ENCODE results near the gene EPG5.
"Not testable (repeated sequence)": the region's sequence is repeated elsewhere in the genome, so short reads cannot be mapped to it uniquely, and the experiment has no call there.

The EPG5 gene

DNA sequence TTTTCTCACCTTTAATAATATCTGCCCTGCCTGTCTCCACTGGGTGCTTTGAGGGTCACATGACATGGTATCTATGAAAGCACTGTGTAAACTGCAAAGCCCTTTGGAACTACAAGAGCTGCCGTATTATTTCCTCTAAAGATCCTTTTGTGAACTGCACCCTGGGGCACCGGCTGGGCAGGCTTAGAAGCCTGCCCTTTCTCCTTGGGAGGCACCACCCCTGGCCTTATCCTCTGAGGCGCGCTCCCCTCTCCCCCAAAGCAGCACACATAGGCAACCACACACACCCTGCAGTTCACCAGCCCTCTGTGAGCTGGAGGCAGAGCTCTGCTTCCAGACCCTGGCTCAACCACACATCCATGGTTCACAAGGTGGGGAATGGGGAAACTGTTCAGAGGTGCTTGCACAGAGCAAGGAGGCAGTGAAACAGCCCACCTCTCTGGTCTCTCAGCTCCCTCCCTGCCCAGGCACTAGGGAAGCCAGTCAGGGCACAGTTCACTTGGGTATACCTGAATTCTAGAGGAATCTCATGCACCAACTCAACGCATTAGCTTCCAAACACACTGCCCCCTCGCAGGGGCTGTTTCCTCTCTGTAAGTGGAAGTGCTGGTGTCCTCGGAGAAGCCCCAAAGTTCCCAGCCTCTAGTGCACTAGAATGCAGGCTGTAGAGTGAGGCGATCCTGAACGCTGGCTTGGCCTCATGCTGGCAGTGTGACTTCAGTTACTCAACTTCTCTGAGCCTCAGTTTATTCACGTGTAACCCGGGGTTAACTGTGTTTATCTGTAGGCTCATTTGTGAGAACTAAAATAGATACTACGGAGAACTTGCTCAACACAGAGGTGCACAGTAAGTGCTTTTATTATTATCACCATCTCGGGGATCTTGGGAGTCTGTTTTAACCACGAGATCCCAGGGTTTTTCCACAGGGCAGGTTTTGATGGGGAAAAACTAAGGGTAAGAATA lies 130.6 kb downstream of the EPG5 start:
- DNase-seq, result no peak

DNA sequence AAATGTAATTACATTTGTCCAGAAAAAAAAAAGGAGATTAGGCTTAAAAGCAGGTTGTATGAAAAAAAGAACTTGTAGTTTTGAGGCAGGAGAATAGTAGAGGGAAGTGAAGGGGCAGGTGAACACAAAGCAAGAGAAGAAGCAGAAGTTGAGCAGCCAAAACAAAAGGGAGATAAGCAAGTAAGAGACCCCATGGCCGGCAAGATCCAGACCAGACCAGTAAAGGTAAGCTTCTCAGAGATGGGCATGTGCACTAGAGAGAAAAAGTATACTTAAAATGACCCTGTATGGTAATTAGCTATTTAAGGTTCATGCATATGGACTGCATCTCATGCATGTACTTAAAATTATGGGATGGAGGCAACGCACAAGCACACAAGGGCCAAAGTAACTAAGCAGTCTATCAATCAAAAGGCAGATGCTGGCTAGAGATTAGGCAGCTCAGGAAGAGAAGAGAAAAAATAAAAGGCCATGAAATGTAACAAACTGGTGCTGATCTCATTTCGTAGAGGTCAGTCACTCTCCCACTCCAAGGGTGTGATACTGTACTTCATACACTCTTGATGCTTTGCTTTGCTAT lies 132.0 kb downstream of the EPG5 start:
- DNase-seq, result no peak

DNA sequence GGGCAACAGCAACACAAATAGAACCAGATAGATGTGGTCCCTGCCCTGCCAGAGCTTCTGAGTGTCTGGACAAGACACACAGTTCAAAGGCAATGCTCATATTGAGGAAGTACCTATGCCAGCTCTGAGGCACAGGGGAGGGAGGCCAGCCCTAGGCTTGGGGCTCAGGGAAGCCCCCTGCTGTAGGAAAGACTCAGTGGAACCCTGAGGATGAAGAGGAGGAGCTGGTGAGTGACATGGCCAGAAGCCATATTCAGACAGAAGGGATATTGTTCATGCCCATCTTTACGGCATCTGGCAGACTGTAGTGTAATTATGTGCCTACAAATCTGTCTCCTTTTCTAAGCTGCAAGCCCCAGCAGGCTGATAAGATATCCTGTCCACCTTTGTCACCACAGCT lies 132.8 kb downstream of the EPG5 start:
- DNase-seq, result no peak

DNA sequence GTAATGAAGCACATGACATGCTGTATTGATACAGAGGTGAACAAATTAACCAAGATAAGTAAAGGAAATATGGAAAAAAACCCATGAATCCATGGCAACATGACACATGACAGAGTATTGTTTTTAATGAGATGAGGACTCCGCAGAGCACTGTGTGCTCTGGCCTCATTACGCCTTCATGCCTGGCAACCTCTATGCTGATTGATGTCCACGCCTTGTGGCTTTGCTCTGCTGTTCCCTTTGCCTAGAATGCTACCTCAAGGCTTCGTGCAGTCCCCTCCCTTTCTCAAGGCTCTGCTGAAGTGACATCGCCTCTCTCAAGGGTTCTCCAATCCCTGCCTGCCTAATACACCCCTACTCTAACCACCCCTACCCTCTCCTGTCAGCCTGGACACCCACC lies 133.3 kb downstream of the EPG5 start:
- DNase-seq, result no peak

DNA sequence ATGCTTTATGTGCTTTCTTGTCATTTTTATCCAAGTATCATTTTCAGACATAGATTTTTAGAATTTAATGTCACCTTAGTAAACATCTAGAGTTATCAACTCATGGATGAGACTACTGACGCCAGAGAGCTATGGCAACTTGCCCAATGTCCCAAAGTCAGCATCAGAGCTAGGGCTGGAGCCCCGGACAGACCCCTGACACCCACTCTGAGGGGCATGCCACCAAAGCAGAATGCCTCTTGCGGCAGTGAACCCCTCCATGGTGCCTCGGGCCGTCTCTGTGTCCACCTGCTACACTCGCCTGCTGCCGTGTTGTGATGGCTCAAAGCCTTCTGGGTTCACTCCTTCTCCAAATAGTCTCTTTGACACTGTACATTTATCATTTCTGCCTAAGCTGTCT lies 136.2 kb downstream of the EPG5 start:
- no peak for DNase-seq

DNA sequence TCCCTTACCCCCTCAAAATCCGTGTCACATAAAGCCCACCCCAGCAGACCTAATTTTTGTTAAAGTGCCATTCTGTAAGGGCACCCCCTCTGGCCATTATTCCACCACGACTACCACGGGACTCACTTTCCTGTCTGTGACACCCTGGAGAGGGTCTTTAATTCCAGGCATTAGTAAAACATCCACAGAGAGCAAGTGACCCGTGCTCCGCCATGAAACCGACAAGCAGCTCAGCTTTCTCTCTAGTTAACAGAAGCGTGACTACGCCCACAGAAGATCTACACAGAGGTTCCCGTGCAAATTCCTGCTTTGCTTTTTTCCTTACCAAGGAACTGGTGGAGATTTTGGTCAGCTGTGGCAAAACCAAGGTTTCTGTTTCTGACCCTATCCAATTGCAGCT lies 137.3 kb downstream of the EPG5 start:
- DNase-seq, result no peak

DNA sequence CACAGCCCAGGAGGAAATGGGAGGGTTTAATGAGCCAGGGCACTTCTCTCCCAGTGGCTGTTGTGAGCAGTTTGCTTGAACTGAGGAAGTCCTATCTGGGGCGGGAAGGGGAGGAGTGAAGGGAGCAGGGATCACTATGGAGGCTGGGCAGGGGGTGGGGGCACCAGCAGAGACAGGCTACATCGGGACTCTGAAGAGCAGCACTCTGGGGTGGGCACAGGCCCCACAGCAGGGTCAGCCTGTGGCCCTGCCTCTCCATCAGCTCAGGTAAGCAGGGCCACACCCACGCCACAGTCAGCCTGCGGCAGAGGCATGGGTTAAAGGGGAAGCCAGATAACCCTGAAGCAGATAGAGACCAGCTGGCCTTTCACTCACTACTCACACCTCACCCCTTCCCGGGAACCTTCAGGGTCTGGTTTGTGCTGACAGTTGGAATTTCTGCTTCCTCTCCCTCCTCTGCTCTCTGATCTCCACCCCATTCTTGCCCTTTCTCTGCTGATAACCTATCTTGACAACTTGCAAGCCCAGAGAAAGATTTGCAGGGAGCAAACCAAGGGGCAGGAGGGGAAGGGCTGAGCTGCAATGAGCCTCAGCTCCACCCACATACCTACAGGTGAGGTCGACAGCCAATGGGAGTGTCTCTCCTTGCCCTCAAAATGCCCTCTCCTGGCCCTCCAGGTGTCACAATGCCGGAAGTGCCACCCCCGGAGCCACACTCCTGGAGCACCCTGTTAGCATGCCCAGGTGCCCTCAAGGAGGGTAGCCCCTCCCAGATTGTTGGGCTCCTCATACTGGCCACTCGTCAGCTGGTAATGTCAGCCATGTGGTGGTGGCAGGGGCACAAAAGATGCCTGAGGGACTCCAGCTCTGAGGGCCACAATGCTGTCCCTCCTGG lies 138.0 kb downstream of the EPG5 start:
- DNase-seq, result no peak

DNA sequence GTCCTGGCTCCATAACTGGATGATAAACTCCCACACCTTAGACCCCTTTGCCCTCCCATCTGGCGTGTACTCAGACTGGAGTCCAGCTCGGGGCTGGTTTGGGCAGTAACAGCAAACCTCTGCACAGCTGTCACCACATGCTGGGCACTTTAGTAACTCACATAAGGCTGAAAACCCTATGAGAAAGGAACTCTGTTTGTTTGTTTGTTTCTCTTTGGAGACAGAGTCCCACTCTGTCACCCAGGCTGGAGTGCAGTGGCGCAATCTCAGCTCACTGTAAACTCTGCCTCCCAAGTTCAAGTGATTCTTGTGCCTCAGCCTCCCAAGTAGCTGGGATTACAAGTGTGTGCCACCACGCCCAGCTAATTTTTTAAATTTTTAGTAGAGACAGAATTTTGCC lies 140.4 kb downstream of the EPG5 start:
- DNase-seq, result not testable (repeated sequence)

DNA sequence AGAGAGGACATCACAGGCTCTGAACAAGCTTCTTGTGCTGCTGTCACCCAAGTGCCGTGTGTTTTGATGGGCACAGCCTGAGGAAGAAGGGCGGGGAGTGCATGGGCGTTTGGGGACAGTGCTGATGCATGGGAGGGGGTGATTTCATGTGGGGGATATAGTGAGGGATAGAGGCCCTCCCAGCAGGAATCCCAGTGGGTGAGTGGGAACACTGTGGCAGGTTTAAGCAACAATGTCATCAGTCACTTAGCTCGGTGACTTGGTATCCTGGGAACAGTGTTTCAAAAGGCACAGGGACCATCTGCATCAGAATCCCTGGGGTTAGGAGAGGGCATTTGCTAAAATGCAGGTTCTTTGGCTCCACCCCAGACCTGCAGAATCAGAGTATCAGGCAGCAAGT lies 141.0 kb downstream of the EPG5 start:
- DNase-seq, result no peak

DNA sequence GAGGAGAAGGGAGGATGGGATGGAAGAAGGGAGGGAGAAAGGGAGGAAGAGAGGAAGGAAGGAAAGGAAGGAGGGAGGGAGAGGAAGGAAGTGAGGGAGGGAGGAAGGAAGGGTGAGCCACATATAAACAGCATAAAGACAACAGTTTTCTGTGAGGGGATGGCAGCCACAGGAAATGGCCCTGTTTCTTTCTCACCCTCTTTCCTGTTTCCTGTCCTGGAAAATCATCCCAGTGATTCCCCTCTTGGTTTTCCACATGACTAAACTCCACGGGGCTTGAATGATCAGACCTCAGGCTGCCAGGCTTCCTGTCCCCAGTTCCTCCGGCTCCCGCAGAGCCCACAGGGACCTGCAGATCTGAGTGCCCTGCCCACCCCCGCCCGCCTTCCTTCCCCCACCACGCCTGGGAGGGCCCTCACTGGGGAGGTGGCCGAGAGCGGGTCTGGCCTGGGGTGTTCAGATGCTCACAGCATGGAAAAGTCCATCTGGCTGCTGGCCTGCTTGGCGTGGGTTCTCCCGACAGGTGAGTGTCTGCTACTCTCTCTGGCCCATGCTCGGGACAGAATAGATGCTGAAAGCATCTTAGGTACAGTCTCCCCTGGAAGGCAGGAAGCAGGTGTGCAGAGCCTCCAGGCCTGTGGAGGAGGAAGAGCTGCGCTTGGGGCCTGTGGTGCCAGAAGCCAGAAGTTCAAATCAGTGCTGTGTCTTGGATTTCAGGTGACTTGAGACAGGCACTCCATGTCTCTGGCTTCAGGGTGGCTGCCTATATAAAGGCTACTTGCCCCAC lies 141.7 kb downstream of the EPG5 start, which contains the start of gene SIGLEC15:
Gene SIGLEC15, plus strand, starts transcription at position 418 of the 787 bp plus-strand sequence. Its CDS starts 54 bp downstream, at position 472.
- no peak for DNase-seq

DNA sequence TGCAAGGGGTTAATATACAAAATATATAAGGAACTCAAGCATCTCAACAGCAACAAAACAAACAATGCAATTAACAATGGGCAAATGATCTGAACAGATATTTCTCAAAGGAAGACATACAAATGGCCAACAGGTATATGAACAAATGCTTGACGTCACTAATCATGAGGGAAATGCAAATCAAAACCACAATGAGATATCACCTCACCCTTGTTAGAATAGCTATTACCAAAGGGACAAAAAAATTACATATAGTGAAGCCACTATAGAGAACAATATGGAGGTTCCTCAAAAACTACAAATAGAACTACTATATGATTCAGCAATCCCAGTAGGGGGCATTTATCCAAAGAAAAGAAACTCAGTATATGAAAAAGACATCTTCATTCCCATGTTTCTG lies 145.4 kb downstream of the EPG5 start:
- no peak for DNase-seq

DNA sequence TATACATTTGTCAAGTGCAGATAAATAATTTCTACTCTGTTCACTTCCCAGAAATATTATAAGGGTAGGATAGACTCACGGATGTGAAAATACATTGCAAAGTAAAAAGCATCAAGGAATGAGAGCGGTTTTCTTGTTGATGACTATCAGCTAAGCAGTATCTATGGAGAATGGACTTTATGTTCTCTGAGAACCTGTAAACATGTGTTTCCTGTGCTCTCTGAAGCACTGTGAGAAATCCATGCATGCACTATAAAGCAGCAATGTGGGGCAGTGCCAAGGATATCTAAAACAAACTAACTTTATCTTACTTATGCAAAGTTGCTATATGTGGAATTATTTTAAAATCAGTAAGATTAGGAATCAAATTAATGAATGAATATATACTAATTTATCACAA lies 146.1 kb downstream of the EPG5 start:
- no peak for DNase-seq

DNA sequence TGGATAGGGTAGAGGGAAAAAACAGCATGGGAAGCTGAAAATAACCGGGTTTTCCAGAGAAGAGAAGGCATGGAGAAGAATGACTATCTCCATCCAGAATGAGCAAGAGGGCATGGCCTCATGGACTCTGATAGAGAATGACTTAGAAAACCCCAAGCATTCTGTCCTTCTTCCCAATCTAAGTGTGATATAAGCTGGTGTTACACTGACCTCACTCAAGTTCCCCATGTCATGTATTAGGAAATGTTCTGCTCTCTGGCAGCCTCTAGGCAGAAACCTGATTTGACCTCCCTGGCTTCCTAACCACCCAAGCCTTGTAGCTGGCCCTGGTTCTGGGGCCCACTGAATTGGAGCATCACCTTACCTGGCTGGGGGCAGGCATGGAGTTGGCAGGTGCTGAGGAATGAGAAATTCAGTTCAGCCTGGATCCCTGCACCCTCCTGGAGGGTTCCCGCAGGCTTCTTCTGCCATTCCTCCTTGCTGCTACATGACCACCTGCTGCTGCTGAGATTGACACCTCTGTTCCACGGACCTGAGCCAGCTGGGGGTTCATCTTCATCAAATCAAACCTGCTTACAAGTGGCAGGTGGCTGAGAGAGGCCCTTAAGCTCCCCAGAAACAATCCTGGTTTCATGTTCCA lies 146.9 kb downstream of the EPG5 start:
- DNase-seq, result no peak

DNA sequence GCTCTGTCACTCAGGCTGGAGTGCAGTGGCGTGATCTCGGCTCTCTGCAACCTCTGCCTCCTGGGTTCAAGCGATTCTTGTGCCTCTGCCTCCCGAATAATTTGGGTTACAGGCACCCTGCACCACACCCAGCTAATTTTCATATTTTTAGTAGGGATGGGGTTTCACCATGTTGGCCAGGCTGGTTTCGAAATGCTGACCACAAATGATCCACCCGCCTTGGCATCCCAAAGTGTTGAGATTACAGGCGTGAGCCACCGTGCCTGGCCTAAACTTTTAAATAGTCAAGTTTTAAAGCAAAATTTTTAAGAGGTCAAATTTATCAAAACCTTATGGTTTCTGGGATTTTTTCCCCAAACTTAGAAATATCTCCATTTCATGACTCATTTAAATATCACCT lies 148.4 kb downstream of the EPG5 start:
- not testable (repeated sequence) for DNase-seq

DNA sequence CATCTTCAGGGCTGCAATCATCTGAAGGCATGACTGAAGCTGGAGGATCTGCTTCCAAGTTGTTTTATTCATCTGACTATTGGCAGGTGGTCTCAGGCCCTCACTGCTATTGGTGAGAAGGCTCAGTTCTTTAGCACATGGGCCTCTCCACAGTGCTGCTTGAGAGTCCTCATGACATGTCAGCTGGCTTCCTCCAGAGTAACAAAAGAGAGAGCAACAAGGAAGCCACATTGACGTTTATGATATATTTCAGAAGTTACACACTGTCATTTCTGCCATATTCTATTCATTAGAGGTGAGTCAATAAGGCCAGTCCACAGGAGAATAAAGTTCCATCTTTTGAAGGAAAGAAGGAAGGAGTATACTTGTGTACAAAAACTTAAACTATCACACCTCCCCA lies 149.6 kb downstream of the EPG5 start:
- DNase-seq, result no peak

DNA sequence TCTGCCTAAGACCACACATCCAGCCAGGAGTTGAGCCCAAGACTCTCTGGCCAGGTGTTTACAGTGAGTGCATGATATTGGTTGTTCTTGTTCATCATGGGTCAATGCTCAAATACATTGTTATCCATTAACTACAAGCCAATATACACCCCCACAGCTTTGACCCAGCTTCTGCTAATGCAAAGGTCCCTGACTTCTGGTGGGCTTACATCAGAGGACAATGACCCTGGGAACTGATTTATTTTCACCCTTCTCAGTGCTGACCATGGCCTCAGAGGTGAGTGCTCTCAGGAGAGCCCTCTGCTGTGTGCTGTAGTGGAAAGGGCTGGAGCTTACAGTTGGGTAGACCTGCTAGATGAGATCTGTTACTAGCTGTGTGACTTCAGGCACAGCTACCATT lies 152.4 kb downstream of the EPG5 start:
- DNase-seq, result not testable (repeated sequence)

DNA sequence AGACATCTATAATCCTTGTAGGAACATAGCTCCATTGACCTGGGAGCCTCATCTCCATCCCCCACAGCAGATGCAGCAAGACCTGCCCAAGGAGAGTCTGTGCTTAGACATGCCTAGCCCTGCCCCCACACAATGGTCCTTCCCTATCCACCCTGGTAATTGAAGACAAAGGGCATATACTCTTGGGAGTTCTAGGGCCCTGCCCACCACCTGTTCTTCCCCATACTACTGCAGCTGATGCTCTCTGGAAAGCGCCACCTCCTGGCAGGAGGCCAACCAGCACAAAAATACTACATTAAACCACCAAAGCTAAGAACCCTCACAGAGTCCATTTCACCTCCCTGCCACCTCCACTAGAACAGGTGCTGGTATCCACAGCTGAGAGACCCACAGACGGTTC lies 160.0 kb downstream of the EPG5 start:
- DNase-seq, result not testable (repeated sequence)

DNA sequence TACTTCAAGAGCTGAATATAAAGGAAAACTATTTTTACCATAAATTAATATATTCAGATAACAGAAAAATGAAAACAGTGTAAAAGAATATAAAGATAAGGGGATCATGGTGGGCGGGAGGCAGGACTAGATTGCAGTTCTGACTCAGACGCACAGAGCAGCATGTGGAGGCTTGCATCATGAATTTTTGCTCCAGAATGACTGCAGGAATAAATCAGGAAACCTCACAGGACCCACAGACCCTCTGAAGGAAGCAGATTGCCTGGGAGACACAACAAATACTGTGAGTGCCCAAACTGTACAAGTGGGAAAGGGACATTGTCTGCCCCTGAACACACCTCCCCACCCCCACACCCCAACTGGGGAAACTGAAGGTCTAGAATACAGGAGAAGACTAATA lies 160.9 kb downstream of the EPG5 start:
- no peak for DNase-seq

DNA sequence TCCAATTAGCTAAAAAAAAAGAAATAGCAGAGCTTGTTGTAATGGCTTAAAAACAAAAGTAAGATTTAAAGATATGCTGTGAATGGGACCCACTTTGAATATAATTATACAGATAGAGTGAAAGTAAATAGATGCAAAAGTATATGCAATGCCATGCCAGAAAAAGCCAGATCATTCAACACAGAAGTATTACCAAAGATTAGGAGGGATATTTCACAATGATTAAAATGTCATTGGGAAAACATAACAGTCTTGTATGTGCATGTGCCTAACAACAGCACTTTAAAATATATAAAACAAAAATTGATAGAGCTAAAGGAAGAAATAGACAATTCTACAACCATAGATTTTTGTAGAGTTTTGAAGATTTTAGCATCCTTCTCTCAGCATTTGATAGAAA lies 161.6 kb downstream of the EPG5 start:
- no peak for DNase-seq

DNA sequence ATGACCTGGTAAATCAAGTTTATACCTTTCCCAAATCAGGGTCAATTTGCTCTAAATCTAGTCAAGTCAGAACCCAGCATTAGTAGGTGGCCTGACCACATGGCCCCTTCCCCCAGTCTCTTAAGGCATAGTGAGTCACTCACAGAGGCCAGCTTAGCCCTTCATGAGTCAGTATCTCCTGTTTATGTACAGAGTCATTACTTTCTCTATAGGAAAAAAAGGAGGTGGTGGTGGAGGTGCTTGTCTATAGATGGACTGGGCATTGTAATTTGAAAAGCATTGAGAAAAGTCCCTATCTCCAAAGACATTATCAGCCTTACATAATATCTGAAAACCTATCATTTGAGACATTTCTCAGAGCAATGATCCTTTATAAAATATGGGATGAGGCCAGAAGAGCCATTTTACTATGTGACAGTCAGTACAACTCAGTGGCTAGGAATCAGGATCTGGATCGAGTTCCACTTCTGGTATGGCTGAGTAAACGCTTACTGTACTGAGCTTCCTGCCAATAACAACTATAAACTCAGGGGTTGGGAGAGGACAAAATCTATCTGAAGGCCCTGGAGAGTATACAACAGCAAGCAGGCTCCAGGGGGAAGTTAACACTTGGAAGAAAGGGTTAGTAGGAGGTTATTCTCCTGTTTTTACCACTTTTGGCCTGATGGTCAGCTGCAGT lies 164.2 kb downstream of the EPG5 start:
- no peak for DNase-seq

DNA sequence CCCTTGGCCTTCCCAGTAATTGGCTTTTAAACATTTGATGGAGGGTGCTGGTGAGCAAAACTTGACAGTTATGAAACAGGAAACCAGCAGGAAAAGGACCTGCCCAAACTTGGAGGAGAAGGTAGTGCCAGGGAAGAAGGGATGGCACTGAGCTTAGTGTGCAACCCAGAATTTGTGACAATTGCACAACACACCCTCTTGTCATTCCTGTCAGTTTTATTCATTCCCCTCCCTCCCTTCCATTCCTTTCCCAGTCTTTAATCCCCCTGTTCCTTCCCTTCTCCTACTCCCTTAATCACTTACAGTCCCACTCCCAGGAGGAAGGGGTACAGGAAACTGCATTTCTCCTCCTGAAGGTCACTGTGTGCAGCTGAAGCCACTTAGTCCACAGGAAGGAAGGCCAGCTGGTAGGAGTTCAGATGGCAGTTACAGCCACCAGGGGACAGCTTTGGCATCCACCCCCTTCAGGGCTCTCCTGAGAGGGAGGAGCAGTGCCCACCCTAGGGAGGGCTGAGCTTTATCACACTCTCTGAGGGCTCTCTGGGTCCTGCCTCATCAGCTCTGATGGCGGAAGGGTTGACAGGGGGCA lies 165.6 kb downstream of the EPG5 start:
- no peak for DNase-seq

Measured in T-helper 1 cell (primary cell).